NCI-H82 treated with DMSO at 0.1 percent for 48 hours (cell line): ENCODE data around the gene PRSS57.
"Not testable (repeated sequence)": the region's sequence is repeated elsewhere in the genome, so short reads cannot be mapped to it uniquely, and the experiment has no call there.

Source experiments
- DNase-seq: peaks from one replicate; lab custom pipeline; 2025; ENCODE audit not compliant: unreplicated experiment; lab: John Stamatoyannopoulos, UW

PRSS57 gene

GRCh38 chr19:723714-724113, 28.5 kb upstream of the PRSS57 start:
- no peak for DNase-seq

GRCh38 chr19:723247-723646, 28.0 kb upstream of the PRSS57 start:
- no peak for DNase-seq

GRCh38 chr19:722553-723101, 27.4 kb upstream of the PRSS57 start:
- DNase-seq, result no peak

GRCh38 chr19:720345-721160, 25.3 kb upstream of the PRSS57 start:
- DNase-seq, result no peak

- DNase-seq, result no peak
Observed at GRCh38 chr19:719636-720344, 24.5 kb upstream of the PRSS57 start.

GRCh38 chr19:718991-719512, 23.8 kb upstream of the PRSS57 start:
- no peak for DNase-seq

GRCh38 chr19:718251-718951, 23.1 kb upstream of the PRSS57 start:
- DNase-seq, result no peak

GRCh38 chr19:715347-715746, 20.1 kb upstream of the PRSS57 start:
- no peak for DNase-seq

- no peak for DNase-seq
Observed at GRCh38 chr19:711254-711653, 16.0 kb upstream of the PRSS57 start.

GRCh38 chr19:710767-711166, 15.5 kb upstream of the PRSS57 start:
- no peak for DNase-seq

GRCh38 chr19:709965-710571, 14.8 kb upstream of the PRSS57 start:
- no peak for DNase-seq

- no peak for DNase-seq
Observed at GRCh38 chr19:709196-709964, 14.1 kb upstream of the PRSS57 start.

GRCh38 chr19:708154-709143, 13.2 kb upstream of the PRSS57 start, which contains the start of gene PALM:
PALM (plus strand) TSS chr19:708935; CDS start chr19:709147, 212 bp downstream.
- DNase-seq, result no peak

GRCh38 chr19:704447-704741, 9.1 kb upstream of the PRSS57 start:
- DNase-seq, result no peak

- DNase-seq, result no peak
Observed at GRCh38 chr19:703651-704446, 8.6 kb upstream of the PRSS57 start.

GRCh38 chr19:703329-703650, 8.0 kb upstream of the PRSS57 start:
- DNase-seq, result no peak

GRCh38 chr19:702847-703246, 7.6 kb upstream of the PRSS57 start:
- not testable (repeated sequence) for DNase-seq

- not testable (repeated sequence) for DNase-seq
Observed at GRCh38 chr19:699885-700284, 4.6 kb upstream of the PRSS57 start.
